ENCODE measurements around the gene HAPLN2.

DNA sequence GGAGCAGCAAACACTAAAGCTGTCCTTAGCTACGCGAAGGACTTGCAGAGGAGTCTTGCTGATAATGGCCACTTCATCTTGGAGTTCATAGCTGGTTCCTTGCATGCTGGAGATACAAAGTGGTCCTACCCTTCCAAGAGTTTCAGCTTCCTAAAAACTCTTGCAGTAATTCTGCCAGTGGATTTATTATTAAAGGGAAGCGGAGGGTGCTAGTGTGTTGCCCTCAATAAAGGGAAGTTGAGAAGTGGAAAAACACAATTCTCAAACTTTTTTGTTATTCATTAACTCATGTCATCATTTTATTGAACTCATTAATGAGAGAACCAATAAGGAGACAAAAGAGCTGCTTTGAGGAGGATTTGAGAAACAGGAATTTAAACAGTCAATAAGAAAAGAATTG, 6.5 kb upstream of the HAPLN2 start:
- TF ChIP-seq, protein P1, sequence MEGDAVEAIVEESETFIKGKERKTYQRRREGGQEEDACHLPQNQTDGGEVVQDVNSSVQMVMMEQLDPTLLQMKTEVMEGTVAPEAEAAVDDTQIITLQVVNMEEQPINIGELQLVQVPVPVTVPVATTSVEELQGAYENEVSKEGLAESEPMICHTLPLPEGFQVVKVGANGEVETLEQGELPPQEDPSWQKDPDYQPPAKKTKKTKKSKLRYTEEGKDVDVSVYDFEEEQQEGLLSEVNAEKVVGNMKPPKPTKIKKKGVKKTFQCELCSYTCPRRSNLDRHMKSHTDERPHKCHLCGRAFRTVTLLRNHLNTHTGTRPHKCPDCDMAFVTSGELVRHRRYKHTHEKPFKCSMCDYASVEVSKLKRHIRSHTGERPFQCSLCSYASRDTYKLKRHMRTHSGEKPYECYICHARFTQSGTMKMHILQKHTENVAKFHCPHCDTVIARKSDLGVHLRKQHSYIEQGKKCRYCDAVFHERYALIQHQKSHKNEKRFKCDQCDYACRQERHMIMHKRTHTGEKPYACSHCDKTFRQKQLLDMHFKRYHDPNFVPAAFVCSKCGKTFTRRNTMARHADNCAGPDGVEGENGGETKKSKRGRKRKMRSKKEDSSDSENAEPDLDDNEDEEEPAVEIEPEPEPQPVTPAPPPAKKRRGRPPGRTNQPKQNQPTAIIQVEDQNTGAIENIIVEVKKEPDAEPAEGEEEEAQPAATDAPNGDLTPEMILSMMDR (IDR thresholded peaks at IDR 0.05), result no peak
- no peak for TF ChIP-seq POLR2A (IDR thresholded peaks at IDR 0.05)

All from esophagus squamous epithelium (tissue), 4 donors.